ENCODE data around the gene PKN2. TPM values are rescaled to one million over a fixed set of nuclear protein-coding genes. Genes with fewer than 3 reads are reported as not detected.

PKN2 gene
- total and polyA plus RNA-seq, 2 of the 8 experiments (the other 6 are each of a cell fraction or from before 2014, with no cell fraction given): 7.8 to 32.0 TPM

- H3K27me3 ChIP-seq (replicated peaks in 1 of 4; ENCODE audit: control insufficient read depth in 3 of 4, extremely low read depth in 1 of 4, insufficient read depth in 3 of 4, low read length in 3 of 4): no peaks in the 10 kb centered on the region
- H4K20me1 ChIP-seq (replicated peaks in 1 of 2; ENCODE audit: control insufficient read depth in 1 of 2, insufficient read depth in 2 of 2, low read length in 2 of 2): no peaks in the 10 kb centered on the region
- no peak overlapping the region for H3K14ac ChIP-seq (ENCODE audit: insufficient read length)
- no peak overlapping the region for H3K9ac ChIP-seq (replicated peaks in 1 of 4; ENCODE audit: extremely low read depth in 1 of 4, low read depth in 3 of 4, low read length in 3 of 4)
- H3K4me1 ChIP-seq (replicated peaks in 1 of 4; ENCODE audit: control insufficient read depth in 3 of 4, insufficient read depth in 4 of 4, low read length in 3 of 4): 0 out of 7 replicates have a peak, but pooled peaks cover 0 to 3% (median 0%) of the 10 kb centered on the region in 4 experiments
- 0 out of 2 replicates have a peak, but pooled peaks cover 3% of the 10 kb centered on the region for H3K23me2 ChIP-seq (ENCODE audit: low read depth, low read length)
- no peaks in the 10 kb centered on the region for H3K36me3 ChIP-seq (ENCODE audit: control insufficient read depth in 2 of 4, insufficient read depth in 4 of 4, low read length in 3 of 4)
- H2BK20ac ChIP-seq (ENCODE audit: low read length): no peak overlapping the region
- H3K56ac ChIP-seq (replicated peaks; ENCODE audit: insufficient read length, low read depth, low read length): no peak overlapping the region
- H4K5ac ChIP-seq (ENCODE audit: insufficient read length, low read depth, low read length): no peak overlapping the region
- WGBS, 2 experiments (ENCODE audit: extremely low coverage in 1 of 2, insufficient coverage in 1 of 2, insufficient read length in 1 of 2, insufficient replicate concordance in 2 of 2, low coverage in 1 of 2, low lambda C conversion rate in 2 of 2, missing lambda C conversion rate in 1 of 2): 93% methylated on average over 3 of the region's 3 CpGs; no CpG with 5 or more reads in 1 of the 2 experiments
- H3K4me3 ChIP-seq (ENCODE audit: extremely low read depth in 1 of 4, insufficient read depth in 2 of 4, low read depth in 3 of 4, low read length in 4 of 4): no peak overlapping the region
- no peak overlapping the region for H3K23ac ChIP-seq (ENCODE audit: insufficient read length)
- no peak overlapping the region for H2AFZ ChIP-seq (ENCODE audit: low read length)
- no peak overlapping the region for H2AK5ac ChIP-seq (ENCODE audit: low read depth, low read length)
- ChIA-PET CTCF (ENCODE audit: partially characterized antibody) (interaction anchor here (0.6 to 6.0 kb wide), 3 partner anchors 25 to 362 kb away, joined by 3 to 37 read pairs (median 5); no protein-coding TSS in a partner anchor), POLR2A (ENCODE audit: partially characterized antibody) (no interaction called here)
- H3K18ac ChIP-seq (ENCODE audit: extremely low read depth, low read length): no peak overlapping the region
- DNase-seq (ENCODE audit: low read depth in 1 of 2, low spot score in 2 of 2): no peak
- no peak overlapping the region for H3K4ac ChIP-seq (replicated peaks; ENCODE audit: insufficient read length, low read depth, low read length)
- H3K79me2 ChIP-seq (ENCODE audit: control insufficient read depth in 1 of 2, insufficient read depth in 2 of 2, low read length in 2 of 2): peaks cover 0 to 7% of the 10 kb centered on the region in 2 experiments; a peak in 2 of 4 replicates
- FAIRE-seq: no peak
- H2BK12ac ChIP-seq (ENCODE audit: low read depth, low read length): no peak overlapping the region
- H2BK120ac ChIP-seq (replicated peaks; ENCODE audit: low read depth, low read length): no peak overlapping the region
- H3K9me3 ChIP-seq (ENCODE audit: insufficient read depth in 2 of 2, low read depth in 1 of 2, low read length in 1 of 2): no peaks in the 10 kb centered on the region
- H3K79me1 ChIP-seq (ENCODE audit: low read depth, low read length): no peaks in the 10 kb centered on the region
- H3K4me2 ChIP-seq (ENCODE audit: insufficient read depth in 1 of 2, low read depth in 2 of 2, low read length in 2 of 2): no peak overlapping the region
- no peak overlapping the region for H3K27ac ChIP-seq (ENCODE audit: low read depth, low read length)
- H2BK5ac ChIP-seq (ENCODE audit: low read depth, low read length): no peak overlapping the region
- no peak overlapping the region for H2BK15ac ChIP-seq (ENCODE audit: low read length)
- H4K8ac ChIP-seq (ENCODE audit: extremely low read depth, insufficient read depth, low read length): no peak overlapping the region
- no peak overlapping the region for H4K91ac ChIP-seq (replicated peaks; ENCODE audit: insufficient read length, low read length)
- TF ChIP-seq MAX (IDR thresholded peaks at IDR 0.05): no peak
- TF ChIP-seq BRCA1 (IDR thresholded peaks at IDR 0.05; ENCODE audit: low read depth, low read length): no peak
- TF ChIP-seq, protein P1, sequence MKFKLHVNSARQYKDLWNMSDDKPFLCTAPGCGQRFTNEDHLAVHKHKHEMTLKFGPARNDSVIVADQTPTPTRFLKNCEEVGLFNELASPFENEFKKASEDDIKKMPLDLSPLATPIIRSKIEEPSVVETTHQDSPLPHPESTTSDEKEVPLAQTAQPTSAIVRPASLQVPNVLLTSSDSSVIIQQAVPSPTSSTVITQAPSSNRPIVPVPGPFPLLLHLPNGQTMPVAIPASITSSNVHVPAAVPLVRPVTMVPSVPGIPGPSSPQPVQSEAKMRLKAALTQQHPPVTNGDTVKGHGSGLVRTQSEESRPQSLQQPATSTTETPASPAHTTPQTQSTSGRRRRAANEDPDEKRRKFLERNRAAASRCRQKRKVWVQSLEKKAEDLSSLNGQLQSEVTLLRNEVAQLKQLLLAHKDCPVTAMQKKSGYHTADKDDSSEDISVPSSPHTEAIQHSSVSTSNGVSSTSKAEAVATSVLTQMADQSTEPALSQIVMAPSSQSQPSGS (IDR thresholded peaks at IDR 0.05; ENCODE audit: low read length): no peak
- TF ChIP-seq KDM4A (IDR thresholded peaks at IDR 0.05; ENCODE audit: low read depth, low read length, severe bottlenecking): no peak
- TF ChIP-seq TAF7 (optimal IDR thresholded peaks at IDR 0.05; ENCODE audit: borderline replicate concordance, low read depth, low read length): no peak
- no peak for TF ChIP-seq RXRA (IDR thresholded peaks at IDR 0.05; ENCODE audit: insufficient read depth, low read depth, low read length)
Measured at GRCh38 chr1:88680471-88680870, 3.6 kb upstream of the PKN2 start.

Data from H1 (cell line).